Measurements from ENCODE around the gene DSCAML1.

The DSCAML1 gene

GRCh38 chr11:117440258-117440657 is 356.8 kb downstream of the DSCAML1 start:
- DNase-seq (ENCODE audit: low read depth): no peak
- no peak overlapping the region for H3K4me3 ChIP-seq (ENCODE audit: low read depth, low read length)
- no peak for TF ChIP-seq CTCF (conservative IDR thresholded peaks at IDR 0.05; ENCODE audit: low read depth, low read length)

GRCh38 chr11:117439256-117439655 is 357.8 kb downstream of the DSCAML1 start:
- TF ChIP-seq CTCF (conservative IDR thresholded peaks at IDR 0.05; ENCODE audit: low read depth, low read length): no peak

GRCh38 chr11:117438371-117439000 is 358.5 kb downstream of the DSCAML1 start:
- no peak for TF ChIP-seq CTCF (conservative IDR thresholded peaks at IDR 0.05; ENCODE audit: low read depth, low read length)
- no peak overlapping the region for H3K4me3 ChIP-seq (ENCODE audit: low read depth, low read length)
- no peak for DNase-seq (ENCODE audit: low read depth)

More at GRCh38 chr11:117439256-117439655, 357.8 kb downstream of the DSCAML1 start:
- DNase-seq (ENCODE audit: low read depth): no peak
- H3K4me3 ChIP-seq (ENCODE audit: low read depth, low read length): no peak overlapping the region

- DNase-seq (ENCODE audit: low read depth): no peak
- H3K4me3 ChIP-seq (ENCODE audit: low read depth, low read length): no peak overlapping the region
- no peak for TF ChIP-seq CTCF (conservative IDR thresholded peaks at IDR 0.05; ENCODE audit: low read depth, low read length)
Observed at GRCh38 chr11:117437791-117438130, 359.3 kb downstream of the DSCAML1 start.

GRCh38 chr11:117437041-117437790 is 359.8 kb downstream of the DSCAML1 start:
- H3K4me3 ChIP-seq (ENCODE audit: low read depth, low read length): no peak overlapping the region
- DNase-seq (ENCODE audit: low read depth): no peak
- no peak for TF ChIP-seq CTCF (conservative IDR thresholded peaks at IDR 0.05; ENCODE audit: low read depth, low read length)

GRCh38 chr11:117435326-117435725 is 361.7 kb downstream of the DSCAML1 start:
- no peak for TF ChIP-seq CTCF (conservative IDR thresholded peaks at IDR 0.05; ENCODE audit: low read depth, low read length)
- no peak for DNase-seq (ENCODE audit: low read depth)
- H3K4me3 ChIP-seq (ENCODE audit: low read depth, low read length): no peak overlapping the region

GRCh38 chr11:117434481-117434880 is 362.5 kb downstream of the DSCAML1 start:
- no peak for DNase-seq (ENCODE audit: low read depth)
- no peak for TF ChIP-seq CTCF (conservative IDR thresholded peaks at IDR 0.05; ENCODE audit: low read depth, low read length)

More at GRCh38 chr11:117434481-117434880, 362.5 kb downstream of the DSCAML1 start:
- H3K4me3 ChIP-seq (ENCODE audit: low read depth, low read length): no peak overlapping the region

All from choroid plexus epithelial cell (primary cell).